ENCODE results near the gene DUSP14.

DNA sequence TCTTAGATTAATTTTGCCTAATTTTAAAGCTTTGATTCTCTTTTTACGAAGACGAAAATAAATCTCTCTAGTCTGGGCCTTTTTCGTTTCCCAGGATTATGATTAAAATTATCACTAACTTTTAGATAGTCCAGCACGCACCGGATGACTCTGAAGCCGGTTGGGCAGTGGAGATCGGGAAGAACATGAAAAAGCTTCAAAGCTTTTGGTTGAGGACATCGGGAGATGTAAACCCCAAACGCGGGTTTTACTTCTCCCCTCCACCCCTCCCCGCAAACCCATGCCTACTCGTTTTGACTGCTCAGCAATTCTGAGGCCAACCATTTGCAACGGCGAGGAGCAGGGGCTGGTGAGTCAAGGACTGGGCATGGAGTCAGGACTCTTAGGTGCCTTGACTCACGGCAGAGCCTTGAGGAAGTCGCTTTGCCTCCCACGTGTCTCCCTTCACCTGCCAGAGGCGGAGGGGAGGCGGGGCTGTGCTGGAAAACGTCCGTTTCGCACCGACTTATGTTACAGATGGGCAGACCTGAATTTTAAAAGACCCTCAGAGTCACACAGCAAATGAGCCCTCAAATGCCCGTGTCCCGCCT lies 989 bp upstream of the DUSP14 start:
- TF ChIP-seq EZH2 (IDR thresholded peaks at IDR 0.05; ENCODE audit: insufficient read depth, poor library complexity, severe bottlenecking) (no peak), EZH2phosphoT487 (IDR thresholded peaks at IDR 0.05; ENCODE audit: insufficient read depth, low read depth) (no peak)
